RWPE2 (cell line): Measurements from ENCODE around the gene CADPS.

Experiments used
- ATAC-seq: fragments of 200-7000 bp; cut with Tn5 transposase; 3 replicates; pipeline ENCODE4 v1.9.1; 2021; ENCODE audit warnings: low read depth
- DNase-seq: peaks from one replicate; pipeline ENCODE4 v3.0.0-alpha.2; 2020; ENCODE audit warnings: low spot score
- H3K27ac ChIP-seq: fragments of 450-650 bp; 2 replicates; pipeline ENCODE4 v1.5.1; 2017; ENCODE audit warnings: mild to moderate bottlenecking; ENCODE audit not compliant: poor library complexity, severe bottlenecking
- H3K27me3 ChIP-seq: fragments of 250-450 bp; sonication (Bioruptor Pico); 2 replicates; pipeline ENCODE4 v1.5.1; 2021; ENCODE audit warnings: mild to moderate bottlenecking, moderate library complexity; ENCODE audit not compliant: insufficient read depth, poor library complexity, severe bottlenecking
- H3K36me3 ChIP-seq: fragments of 250-450 bp; sonication (Bioruptor Pico); 2 replicates; pipeline ENCODE4 v1.5.1; 2020; ENCODE audit warnings: low read depth, mild to moderate bottlenecking, moderate library complexity
- H3K4me1 ChIP-seq: fragments of 250-450 bp; sonication (Bioruptor Pico); 2 replicates; pipeline ENCODE4 v1.5.1; 2021; ENCODE audit warnings: mild to moderate bottlenecking, moderate library complexity; ENCODE audit not compliant: insufficient read depth, poor library complexity, severe bottlenecking
- H3K4me3 ChIP-seq: fragments of 250-450 bp; sonication (Bioruptor Pico); 2 replicates; pipeline ENCODE4 v1.5.1; 2021; ENCODE audit warnings: mild to moderate bottlenecking, moderate library complexity; ENCODE audit not compliant: severe bottlenecking
- H3K9me3 ChIP-seq: fragments of 250-450 bp; sonication (Bioruptor Pico); 2 replicates; pipeline ENCODE4 v1.5.1; 2021; ENCODE audit warnings: mild to moderate bottlenecking, moderate library complexity; ENCODE audit not compliant: severe bottlenecking
- CTCF ChIP-seq: fragments of 450-650 bp; IDR thresholded peaks from one replicate; pipeline ENCODE4 v1.5.1; 2017; ENCODE audit warnings: mild to moderate bottlenecking, moderate library complexity; ENCODE audit not compliant: poor library complexity, severe bottlenecking

The CADPS gene

GRCh38 chr3:62454916-62455315 is 420.3 kb downstream of the CADPS start:
- Histone ChIP-seq H3K9me3 (no peaks in the 10 kb centered on the region), H3K27me3 (peaks cover 3% of the 10 kb centered on the region), H3K27ac (no peak overlapping the region), H3K4me1 (no peaks in the 10 kb centered on the region), H3K4me3 (no peak overlapping the region), H3K36me3 (no peaks in the 10 kb centered on the region)
- no peak for TF ChIP-seq CTCF
- no peak for DNase-seq
- ATAC-seq, result no peak

GRCh38 chr3:62453448-62453847 is 421.8 kb downstream of the CADPS start:
- Histone ChIP-seq H3K36me3 (no peaks in the 10 kb centered on the region), H3K9me3 (no peaks in the 10 kb centered on the region), H3K27me3 (peaks cover 3% of the 10 kb centered on the region), H3K27ac (no peak overlapping the region), H3K4me3 (no peak overlapping the region), H3K4me1 (no peaks in the 10 kb centered on the region)
- DNase-seq (no peak), ATAC-seq (no peak)
- no peak for TF ChIP-seq CTCF

DNA sequence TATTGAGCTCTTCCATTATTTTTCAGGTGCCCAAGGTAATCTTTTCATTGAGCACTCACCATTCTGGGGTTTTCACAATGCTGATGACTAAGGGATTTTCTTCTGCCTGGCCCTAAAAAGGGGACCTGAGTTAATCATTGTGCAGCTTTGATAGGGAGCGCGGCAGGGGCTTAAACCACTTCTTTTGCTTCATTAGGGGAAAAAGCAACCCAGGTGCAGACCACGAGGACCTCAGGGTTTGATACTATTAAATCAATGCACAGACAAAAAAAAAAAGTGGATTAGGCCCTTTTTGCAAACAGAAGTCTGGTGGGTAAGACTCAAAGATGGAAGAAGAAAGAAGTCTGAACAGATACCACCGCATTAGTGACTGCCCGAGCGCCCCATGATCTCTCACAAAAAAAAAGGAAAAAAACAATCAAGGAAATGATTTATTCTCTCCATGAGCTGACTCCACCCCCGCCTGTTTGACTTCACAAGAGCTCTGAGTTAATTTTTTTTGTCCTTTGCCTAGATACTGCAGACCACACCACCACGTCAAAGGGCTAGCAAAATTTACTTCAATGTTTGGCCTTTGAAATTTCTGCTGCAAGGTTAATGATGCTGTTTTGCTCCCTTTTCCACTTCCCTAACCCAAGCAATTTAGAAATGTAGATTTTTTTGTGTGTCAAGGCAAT is 423.9 kb downstream of the CADPS start:
- DNase-seq (no peak), ATAC-seq (no peak)
- Histone ChIP-seq H3K4me3 (no peak overlapping the region), H3K9me3 (no peaks in the 10 kb centered on the region), H3K36me3 (no peaks in the 10 kb centered on the region), H3K4me1 (no peaks in the 10 kb centered on the region), H3K27me3 (no peaks in the 10 kb centered on the region), H3K27ac (no peak overlapping the region)
- TF ChIP-seq CTCF, result no peak

DNA sequence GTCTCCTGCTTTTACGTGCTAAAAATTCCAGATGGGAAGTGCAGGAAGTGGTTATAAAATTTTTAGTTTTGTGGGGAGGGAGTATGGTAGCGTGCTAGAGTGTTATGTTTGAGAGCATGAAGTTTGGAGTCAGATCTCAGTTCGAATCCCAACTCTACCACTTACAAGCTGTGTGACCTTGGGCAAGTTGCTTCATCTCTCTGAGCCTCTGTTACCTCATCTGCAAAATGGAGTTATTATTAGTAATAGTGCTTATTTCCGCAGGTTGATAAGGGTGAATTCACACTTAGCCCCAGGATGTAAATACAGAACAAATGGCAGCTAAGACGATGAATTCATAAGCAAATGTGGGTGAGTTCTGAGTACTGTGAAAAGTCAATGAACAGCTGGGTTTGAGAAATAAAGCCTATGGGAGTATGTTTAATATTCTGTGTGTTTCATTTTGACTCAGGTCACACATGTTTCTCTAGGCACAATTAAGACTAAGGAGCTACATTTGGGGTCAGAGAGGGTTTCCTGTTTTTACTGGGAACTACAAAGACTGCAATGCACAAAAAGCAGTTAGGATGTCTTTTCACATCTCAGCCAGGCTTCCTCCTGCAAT is 428.8 kb downstream of the CADPS start:
- ATAC-seq, result no peak
- Histone ChIP-seq H3K36me3 (no peaks in the 10 kb centered on the region), H3K27ac (no peak overlapping the region), H3K9me3 (no peaks in the 10 kb centered on the region), H3K27me3 (no peaks in the 10 kb centered on the region), H3K4me1 (peaks cover 6% of the 10 kb centered on the region), H3K4me3 (no peak overlapping the region)
- DNase-seq, result no peak
- TF ChIP-seq CTCF, result no peak

GRCh38 chr3:62445275-62445674 is 429.9 kb downstream of the CADPS start:
- Histone ChIP-seq H3K36me3 (no peaks in the 10 kb centered on the region), H3K4me1 (peaks cover 6% of the 10 kb centered on the region), H3K9me3 (no peaks in the 10 kb centered on the region), H3K27ac (no peak overlapping the region), H3K4me3 (no peak overlapping the region), H3K27me3 (no peaks in the 10 kb centered on the region)
- no peak for TF ChIP-seq CTCF
- ATAC-seq, result no peak
- DNase-seq, result no peak
